GM21515 (cell line): ENCODE data around the gene HOXB4.

Experiments used
- ATAC-seq: cut with Tn5 transposase; IDR thresholded peaks from one replicate; pipeline ENCODE4 v1.9.1; 2021; ENCODE audit not compliant: unreplicated experiment

The HOXB4 gene

GRCh38 chr17:48577946-48578615, at the start of gene HOXB4:
Gene HOXB4, minus strand, starts transcription at chr17:48578350. Its CDS starts 31 bp downstream, at chr17:48578319.
- ATAC-seq: no peak

DNA sequence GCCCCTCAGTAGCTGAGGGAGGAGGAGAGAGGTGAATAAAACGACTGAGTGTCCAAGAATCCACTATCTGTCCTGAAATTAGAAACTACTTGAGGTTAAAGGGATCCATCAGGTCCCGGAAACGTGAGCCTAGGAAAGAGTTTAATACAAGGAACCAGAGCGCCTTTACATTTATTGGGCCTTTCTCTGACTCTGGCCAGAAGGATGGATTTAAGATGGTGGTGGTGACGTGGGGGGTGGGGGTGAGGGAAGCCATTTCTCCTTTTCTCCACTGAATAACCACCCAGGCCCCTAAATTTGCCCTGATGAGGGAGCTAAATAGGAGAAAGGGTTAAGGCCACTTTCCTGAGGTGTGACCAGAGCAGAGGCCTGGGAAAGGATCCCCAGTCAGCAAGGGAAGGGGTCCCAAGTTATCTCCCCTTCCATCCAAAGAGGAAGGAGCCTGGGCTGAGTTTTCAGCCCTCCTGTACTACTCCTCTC, 49.0 kb upstream of the HOXB4 start:
- no peak for ATAC-seq

DNA sequence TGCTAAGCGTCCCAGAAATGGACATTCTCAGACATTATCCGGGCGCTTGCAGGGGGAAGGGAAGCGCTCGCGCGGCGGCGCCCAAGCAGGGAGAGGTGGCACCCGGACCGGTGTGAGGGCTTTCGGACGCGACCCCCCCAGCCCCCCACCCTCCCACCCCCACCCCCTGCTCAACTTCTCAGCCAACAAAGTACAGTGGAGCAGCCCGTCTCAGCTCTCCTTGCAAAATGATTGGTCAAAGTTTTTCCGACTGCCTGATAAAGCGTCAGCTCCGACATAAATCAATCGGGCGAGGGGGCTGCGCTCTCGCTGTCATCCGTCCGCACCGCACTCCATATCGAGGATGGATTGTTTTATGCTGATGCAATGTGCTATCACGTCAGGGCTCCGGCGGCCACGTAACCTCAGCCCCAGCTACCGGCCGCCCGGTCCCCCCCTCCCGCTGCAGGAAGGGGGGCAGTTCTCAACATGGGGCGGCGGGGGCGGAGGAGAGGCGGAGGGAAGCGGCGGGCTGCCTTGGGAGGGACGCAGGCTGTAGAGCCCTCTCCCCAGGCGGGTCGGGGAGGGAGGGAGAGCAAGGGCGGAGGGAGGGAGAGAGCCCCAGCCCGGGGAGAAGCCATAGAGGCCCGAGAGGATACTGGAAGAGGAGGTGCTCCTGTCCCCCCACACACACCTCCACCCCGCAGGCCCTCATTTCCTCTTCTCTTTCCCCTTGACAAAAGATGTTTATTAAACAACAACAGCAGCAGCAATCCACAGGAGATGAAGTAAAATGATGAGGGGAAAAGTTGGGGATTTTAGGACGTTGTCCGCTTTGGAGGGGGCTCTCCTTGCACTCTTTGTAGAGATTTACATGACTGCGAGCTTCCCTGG, 48.3 kb upstream of the HOXB4 start, which contains the start of gene HOXB9:
Gene HOXB9 (minus strand): TSS at position 114 of the 873 bp plus-strand sequence. CDS start 89 bp downstream, at position 25.
- no peak for ATAC-seq

- ATAC-seq: no peak
Measured at GRCh38 chr17:48625495-48626244, 47.5 kb upstream of the HOXB4 start.

DNA sequence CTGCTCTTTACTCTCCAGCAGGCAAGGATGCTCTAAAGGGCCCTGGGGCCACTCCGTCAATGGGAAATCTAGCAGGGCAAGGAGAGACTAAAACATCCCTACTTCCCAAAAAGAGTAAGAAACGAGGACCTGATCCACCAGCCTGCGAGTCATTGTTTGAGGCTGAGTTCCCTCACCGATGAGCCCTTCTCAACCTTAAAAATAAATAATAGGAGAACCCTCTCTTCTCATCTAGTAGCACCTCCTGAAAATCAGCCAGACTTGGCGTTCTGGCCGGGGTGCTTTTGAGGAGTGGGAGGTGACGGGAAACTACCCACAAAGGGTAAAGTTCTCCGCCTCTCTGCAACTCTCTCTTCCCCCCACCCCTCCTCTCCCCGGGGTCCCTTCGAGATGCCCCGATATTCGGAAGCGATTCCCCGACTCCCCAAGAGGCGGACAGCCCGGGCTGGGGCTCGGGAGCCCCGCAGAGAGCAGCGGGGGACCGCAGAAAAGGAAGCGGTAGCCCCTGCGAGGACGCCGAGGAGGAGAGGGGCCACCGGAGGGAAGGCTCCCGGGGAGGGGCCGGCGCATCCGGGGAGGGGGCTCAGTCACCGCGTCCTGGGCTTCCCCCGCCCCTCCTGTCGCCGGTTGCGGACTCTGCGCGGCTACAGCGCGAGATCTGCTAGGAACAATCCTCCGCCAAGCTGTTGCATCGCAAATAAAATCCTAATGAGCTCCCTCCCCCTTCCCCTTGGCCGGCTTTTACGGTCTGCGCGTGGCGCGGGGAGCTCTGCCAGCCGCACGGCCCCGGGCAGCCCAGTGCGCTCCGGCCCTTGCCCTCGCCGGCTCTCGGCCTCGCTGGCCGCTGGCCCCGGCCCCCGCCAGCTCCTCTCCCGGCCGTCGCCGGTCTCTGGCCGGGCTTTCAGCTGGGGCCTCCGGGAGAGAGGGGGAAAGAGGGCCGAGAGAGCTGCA, 46.7 kb upstream of the HOXB4 start:
- no peak for ATAC-seq

GRCh38 chr17:48624118-48624517, 46.0 kb upstream of the HOXB4 start:
- ATAC-seq: no peak

- ATAC-seq: no peak
Measured at GRCh38 chr17:48623583-48623982, 45.4 kb upstream of the HOXB4 start.

DNA sequence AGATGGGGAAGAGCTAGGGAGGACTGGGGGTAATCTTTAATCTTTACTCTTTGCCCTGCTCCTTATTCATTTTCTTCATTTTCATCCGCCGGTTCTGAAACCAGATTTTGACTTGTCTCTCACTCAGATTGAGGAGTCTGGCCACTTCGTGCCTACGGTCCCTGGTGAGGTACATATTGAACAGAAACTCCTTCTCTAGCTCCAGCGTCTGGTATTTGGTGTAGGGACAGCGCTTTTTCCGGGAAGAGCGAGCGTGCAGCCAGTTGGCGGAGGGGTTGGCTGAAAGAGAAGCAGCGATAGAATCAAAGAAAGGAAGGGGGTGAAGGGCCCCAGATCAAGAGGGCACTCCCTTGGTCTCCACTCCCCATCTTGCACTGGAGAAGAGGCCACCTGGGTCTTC, 44.7 kb upstream of the HOXB4 start:
- no peak for ATAC-seq

DNA sequence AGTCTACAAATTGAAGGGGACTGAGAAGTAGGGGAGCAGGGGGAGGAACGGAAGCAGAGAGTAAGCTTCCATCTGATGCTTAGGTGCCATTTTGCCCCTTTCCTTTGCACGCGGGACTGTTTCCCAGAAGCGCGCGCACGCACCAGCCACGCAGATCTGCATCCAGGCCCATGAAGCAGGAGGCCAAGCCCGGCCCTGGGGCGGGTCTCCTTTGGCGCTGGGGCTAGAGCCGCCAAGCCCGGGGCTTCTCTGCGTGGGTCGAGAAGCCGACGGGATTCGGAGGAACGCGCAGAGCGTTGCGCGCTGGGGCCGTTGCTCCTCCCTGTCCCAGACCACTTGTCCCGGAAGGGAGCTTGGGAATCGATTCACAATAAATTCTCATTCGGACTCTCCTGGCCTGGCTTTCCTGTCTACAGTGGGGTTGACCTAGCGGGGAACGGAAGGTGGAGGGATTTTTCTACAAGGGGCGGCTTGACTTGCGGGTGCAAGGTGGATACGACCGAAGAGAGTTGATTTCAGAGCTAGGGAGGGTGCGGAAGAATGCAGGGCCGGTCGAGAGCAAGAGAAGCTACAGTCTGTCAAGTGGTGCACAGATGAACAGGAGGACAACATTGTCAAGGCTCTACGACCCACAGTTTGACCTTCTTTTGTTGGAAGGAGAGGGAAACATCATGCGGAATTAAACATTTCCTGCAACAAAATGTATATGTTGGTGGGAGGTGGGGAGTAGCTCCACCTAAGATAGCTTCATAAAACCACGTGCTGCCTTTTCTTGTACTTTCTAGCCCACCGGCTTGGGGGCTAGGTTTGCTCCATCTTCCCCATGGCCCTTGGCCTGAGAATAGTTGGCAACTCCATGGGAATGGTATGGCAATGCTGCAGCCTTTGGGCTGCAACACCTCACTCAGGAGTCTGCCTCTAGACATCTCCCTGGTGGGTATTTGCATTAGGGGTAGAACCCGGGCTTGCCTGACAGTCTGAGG, 43.6 kb upstream of the HOXB4 start:
- no peak for ATAC-seq

GRCh38 chr17:48620461-48621139, 42.5 kb upstream of the HOXB4 start:
- ATAC-seq: no peak

DNA sequence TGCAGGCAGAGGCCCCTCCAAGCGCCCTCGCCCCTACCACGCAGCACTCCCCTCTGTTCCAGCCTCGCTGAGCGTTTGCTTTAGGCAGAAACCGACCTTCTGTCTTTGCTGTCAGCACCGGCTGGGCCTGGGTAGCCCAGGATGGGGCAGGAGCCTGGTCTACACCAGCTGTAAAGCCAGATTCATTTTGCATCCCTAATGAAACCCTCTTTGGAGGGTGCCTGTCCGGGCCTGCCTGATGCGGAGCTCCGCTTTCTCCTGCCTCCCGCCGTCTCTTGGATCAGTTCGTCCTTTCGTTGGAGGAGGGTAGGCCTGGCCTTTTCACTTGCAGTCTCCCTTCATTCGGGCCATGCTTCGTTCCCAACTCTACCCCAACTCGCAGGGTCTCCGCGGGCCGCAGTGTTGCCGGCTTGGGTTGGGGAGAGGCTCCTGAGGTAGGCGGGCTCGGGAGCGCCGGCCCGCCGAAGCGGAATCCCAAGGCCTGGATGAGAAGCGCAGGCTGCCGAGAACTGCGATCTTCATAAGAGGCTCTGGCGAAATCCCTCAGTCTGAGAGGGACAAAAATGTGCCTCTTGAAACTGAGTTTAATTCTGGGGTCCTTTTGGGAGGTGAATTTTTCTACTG, 41.8 kb upstream of the HOXB4 start:
- no peak for ATAC-seq

DNA sequence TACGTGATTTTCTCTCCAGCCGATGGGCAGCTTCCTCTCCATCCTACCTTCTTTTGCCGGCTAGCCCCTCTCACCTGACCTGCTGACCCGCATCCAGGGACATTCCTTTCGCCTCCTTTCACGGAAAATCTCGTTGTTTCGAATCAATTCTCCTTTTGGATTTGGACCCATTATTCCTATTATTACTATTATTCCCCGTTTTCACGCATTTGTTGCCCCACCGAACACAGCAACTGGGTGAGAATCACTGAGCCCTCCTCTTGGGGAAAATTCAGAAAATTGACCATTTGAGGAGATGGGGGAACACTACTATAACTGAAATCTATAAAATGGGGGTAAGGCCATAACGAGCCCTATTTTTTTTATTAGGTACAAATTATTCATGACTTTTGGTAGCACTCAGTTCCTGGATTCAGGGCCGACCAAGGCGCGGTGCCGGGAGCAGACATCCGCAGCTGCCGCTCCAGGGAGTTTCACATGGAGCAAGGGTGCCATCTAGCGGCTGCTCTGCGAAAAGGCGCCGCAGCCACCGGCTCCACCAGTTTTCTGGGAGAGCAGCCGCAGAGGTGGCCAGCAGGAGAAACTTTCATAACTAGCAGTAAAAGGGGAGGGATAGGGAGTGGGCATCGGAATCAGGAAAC, 40.2 kb upstream of the HOXB4 start:
- no peak for ATAC-seq

DNA sequence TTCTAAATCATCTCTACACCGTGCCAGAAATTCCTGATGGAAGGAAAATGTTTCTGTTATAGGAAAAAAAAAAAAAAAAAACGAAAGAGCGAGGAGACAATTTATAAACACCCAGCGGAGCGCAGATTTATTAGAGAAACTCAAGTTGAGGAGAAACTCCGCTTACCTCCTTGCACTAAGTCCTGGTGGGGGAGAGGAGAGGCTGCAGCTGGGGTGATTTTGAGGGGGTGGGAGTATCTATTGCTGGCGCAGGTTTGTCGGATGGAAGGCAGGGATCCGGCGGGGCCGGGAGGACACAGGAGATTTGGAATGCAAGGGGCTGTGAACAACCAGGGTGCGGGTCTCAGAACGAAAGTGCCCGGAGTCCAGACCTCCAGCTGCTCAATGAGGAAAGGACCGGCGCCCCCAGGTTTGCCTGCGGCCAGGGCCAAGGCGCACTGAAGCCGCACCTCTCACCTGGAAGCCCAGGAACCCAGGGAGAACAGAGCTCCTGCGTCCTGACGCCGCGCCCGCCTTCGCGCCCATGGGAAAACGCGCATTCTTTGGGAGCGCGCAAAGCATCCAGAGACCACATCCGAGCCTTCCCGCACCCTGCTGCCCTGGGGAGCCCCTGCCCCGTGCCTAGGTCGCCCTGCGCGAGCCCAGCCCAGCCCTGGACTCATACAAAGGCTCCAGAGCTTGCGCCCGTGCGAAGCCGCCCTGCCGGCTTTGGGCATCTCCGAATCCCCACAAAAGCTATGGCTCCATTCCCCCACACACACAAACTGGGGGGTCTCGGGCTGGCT, 39.5 kb upstream of the HOXB4 start:
- no peak for ATAC-seq

GRCh38 chr17:48616717-48617470, 38.7 kb upstream of the HOXB4 start:
- ATAC-seq: no peak

DNA sequence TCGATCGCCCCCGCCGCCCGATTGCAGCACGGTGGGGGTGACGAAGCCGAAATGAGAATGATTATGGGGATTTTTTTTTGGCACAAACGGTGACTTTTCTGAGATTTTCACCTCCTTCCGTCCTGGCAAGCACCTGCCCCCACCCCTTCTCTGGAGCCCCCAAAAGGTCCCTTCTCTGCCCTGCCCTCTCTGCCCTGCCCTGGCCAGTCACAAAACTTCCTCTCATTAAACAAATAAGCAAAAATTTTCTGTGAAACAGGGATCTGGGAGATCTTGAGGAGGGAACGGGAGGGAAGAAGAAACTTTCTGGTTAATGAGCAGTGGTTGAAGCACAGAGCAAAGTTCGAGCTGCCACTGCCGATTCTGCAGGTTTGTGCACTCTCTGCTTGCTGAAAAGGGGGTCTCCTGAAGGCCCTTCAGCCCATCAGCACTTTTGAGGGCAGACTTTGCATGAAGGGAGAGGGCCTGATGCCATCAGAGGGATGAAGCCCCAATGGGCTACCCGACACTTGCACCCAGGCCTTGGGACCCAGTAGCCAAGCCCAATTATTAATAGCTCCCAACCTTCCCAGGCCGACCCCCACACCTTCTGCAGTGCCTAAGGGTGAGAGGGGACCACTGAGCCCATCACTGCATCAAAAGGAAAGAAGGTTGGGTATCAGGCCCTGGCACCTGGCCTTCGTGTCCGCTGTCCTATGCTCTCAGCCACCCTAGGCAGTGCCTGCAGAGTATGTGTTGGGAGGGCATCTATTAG, 38.0 kb upstream of the HOXB4 start:
- no peak for ATAC-seq
